Thyroid gland (tissue), 4 donors: ENCODE measurements around the gene KAZN. TPM values are rescaled to one million over a fixed set of nuclear protein-coding genes. Genes with fewer than 3 reads are reported as not detected.

Experiments used
- DNase-seq, 2 donors: peaks; one replicate each; pipeline ENCODE4 v3.0.0-alpha.2; 2019
- H3K27ac ChIP-seq, 3 donors: fragments of 200-600 bp; sonication (generic); 1 replicate in 2 of 3; 2 replicates in 1 of 3; pipeline ENCODE4 v1.5.1; 2016 to 2019; ENCODE audit warnings: mild to moderate bottlenecking in 1 of 3, moderate library complexity in 1 of 3
- H3K27me3 ChIP-seq: fragments of 200-600 bp; sonication (generic); one replicate; pipeline ENCODE4 v1.5.1; 2019
- H3K36me3 ChIP-seq, 2 donors: fragments of 200-600 bp; sonication (generic); one replicate each; pipeline ENCODE4 v1.5.1; 2016 to 2019
- H3K4me1 ChIP-seq, 2 donors: fragments of 200-600 bp; sonication (generic); one replicate each; pipeline ENCODE4 v1.5.1; 2017 to 2019
- H3K4me3 ChIP-seq, 3 donors: fragments of 200-600 bp; sonication (generic); replicated peaks in 1 of 3; 1 replicate in 2 of 3; 2 replicates in 1 of 3; pipeline ENCODE4 v1.5.1; 2016; ENCODE audit warnings: mild to moderate bottlenecking in 1 of 3
- H3K9me3 ChIP-seq: fragments of 200-600 bp; sonication (generic); one replicate; pipeline ENCODE4 v1.5.1; 2017
- CTCF ChIP-seq, 6 experiments: fragments of 200-600 bp in 3 of 6; fragments of 450-650 bp in 3 of 6; sonication (generic) in 3 of 6; IDR thresholded peaks; one replicate each; pipeline ENCODE4 v1.5.1; 2016 to 2019; ENCODE audit warnings: antibody characterized with exemption in 6 of 6, mild to moderate bottlenecking in 2 of 6, inconsistent platforms in 1 of 6, moderate library complexity in 1 of 6
- POLR2A ChIP-seq, 2 donors: fragments of 450-650 bp; IDR thresholded peaks; one replicate each; pipeline ENCODE4 v1.6.1; 2017; ENCODE audit warnings: antibody characterized with exemption in 2 of 2, mild to moderate bottlenecking in 2 of 2, moderate library complexity in 1 of 2
- WGBS, 2 donors: methylation state at CpG; one replicate each; pipeline ENCODE4 v1.1.5; 2017; 5-methylcytosine and 5-hydroxymethylcytosine counted together
- intact Hi-C: fragments of 100-400 bp; cut with DNase I; formaldehyde crosslinking; loops from one replicate; pipeline ENCODE4 v1.15.1; 2023
- total RNA-seq, 4 donors: library from RNA; depleted of rRNA; stranded (reverse); fragments of >200 nt; gene quantifications; one replicate each; pipeline ENCODE4 v1.2.3, GENCODE V29; 2016

Gene KAZN
- total RNA-seq, 4 donors from 2014 or later, result 14.8 to 28.6 (median 18.2) TPM

DNA sequence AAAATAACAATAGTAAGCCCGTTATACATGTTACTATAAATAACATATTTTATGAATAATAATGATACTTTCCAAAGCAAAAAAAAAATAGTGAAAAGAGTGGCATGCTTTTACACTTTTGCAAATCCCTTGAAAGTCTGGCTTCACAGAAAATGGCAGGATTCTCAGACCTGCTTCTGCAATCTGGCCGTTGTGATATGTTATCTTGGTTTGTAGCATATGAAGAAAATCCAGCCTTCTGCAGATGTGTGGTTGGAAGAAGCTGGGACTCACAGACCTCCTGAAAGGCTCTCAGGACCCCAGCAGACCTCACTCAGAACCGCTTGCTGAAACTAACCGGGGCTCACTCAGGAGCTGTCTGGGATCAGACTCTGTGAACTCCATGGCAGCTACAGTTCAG is 299.1 kb downstream of the KAZN start:
- 77 to 83% methylated on average over 4 of the region's 4 CpGs for WGBS, 2 donors
- Histone ChIP-seq H3K4me3 (no peak overlapping the region), H3K27me3 (no peaks in the 10 kb centered on the region), H3K4me1 (peaks cover 0 to 3% of the 10 kb centered on the region in 2 donors), H3K9me3 (no peaks in the 10 kb centered on the region), H3K36me3 (no peaks in the 10 kb centered on the region), H3K27ac (no peak overlapping the region)
- intact Hi-C loops, result no loop called here
- no peak for DNase-seq
- TF ChIP-seq CTCF (IDR thresholded peaks at IDR 0.05) (no peak), POLR2A (IDR thresholded peaks at IDR 0.05) (no peak)

GRCh38 chr1:14897997-14898645 is 299.6 kb downstream of the KAZN start:
- H3K9me3 ChIP-seq, result no peaks in the 10 kb centered on the region
- WGBS, 2 donors, result 90 to 92% methylated on average over 7 of the region's 7 CpGs
- intact Hi-C loops, result no loop called here
- H3K27me3 ChIP-seq, result no peaks in the 10 kb centered on the region
- peaks cover 0 to 3% of the 10 kb centered on the region in 2 donors for H3K4me1 ChIP-seq
- DNase-seq, result no peak
- TF ChIP-seq CTCF (IDR thresholded peaks at IDR 0.05) (no peak), POLR2A (IDR thresholded peaks at IDR 0.05) (no peak)
- H3K27ac ChIP-seq, result no peak overlapping the region
- no peaks in the 10 kb centered on the region for H3K36me3 ChIP-seq
- no peak overlapping the region for H3K4me3 ChIP-seq

DNA sequence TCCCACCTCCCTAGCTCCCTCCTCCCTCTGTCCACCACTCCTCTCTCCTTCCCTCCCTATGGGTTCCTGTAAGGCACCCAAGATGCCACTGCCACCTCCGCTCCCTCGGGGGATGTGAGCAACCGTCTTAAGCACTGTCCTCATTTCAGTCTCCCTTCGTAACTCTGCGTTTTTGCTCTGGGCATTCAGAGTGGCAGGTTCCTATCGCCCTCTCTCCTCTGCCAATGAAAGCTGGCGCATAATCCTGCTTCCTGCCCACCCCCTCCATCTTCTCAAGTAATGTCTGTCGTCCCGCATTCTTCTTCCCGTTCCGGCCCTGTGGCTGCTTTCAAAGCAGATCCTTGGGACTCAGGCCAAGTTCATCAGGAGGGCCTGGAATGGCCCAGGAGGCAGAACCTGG is 301.2 kb downstream of the KAZN start:
- DNase-seq, result peak; percentile 25 to 47
- Histone ChIP-seq H3K9me3 (no peaks in the 10 kb centered on the region), H3K36me3 (no peaks in the 10 kb centered on the region), H3K4me1 (peaks cover 0 to 3% of the 10 kb centered on the region in 2 donors), H3K4me3 (no peak overlapping the region), H3K27ac (no peak overlapping the region), H3K27me3 (no peaks in the 10 kb centered on the region)
- WGBS, 2 donors, result 41 to 45% methylated on average over 11 of the region's 11 CpGs
- intact Hi-C loops, result no loop called here
- TF ChIP-seq POLR2A (IDR thresholded peaks at IDR 0.05), result no peak
- TF ChIP-seq CTCF (IDR thresholded peaks at IDR 0.05), result no peak

GRCh38 chr1:14901371-14901954 is 303.0 kb downstream of the KAZN start:
- no peak for DNase-seq
- Histone ChIP-seq H3K9me3 (no peaks in the 10 kb centered on the region), H3K36me3 (no peaks in the 10 kb centered on the region), H3K27ac (no peak overlapping the region), H3K27me3 (no peaks in the 10 kb centered on the region), H3K4me1 (peaks cover 0 to 3% of the 10 kb centered on the region in 2 donors), H3K4me3 (no peak overlapping the region)
- TF ChIP-seq POLR2A (IDR thresholded peaks at IDR 0.05) (no peak), CTCF (IDR thresholded peaks at IDR 0.05) (no peak)
- intact Hi-C loops, result no loop called here
- WGBS, 2 donors, result 79 to 80% methylated on average over 8 of the region's 8 CpGs

DNA sequence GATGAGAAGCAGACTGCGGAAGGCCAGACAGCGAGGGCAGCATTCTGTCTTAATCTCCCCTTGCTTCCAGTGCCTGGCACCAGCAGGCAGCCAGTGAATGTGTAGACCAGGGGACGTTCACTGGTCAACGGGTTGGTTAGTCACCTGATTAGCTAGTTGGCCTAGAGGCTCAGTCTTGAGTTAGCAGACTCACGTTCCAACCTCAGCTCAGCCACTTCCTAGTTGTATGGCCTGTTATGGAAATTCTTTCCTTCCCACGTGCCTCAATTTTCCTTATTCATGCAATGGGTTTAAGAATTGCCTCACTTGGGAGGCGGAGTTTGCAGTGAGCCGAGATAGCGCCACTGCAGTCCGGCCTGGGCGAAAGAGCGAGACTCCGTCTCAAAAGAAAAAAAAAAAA is 305.4 kb downstream of the KAZN start:
- Histone ChIP-seq H3K4me1 (peaks cover 0 to 3% of the 10 kb centered on the region in 2 donors), H3K27ac (no peak overlapping the region), H3K9me3 (no peaks in the 10 kb centered on the region), H3K4me3 (no peak overlapping the region), H3K27me3 (no peaks in the 10 kb centered on the region), H3K36me3 (no peaks in the 10 kb centered on the region)
- intact Hi-C loops, result no loop called here
- 93 to 95% methylated on average over 13 of the region's 13 CpGs for WGBS, 2 donors
- no peak for TF ChIP-seq POLR2A (IDR thresholded peaks at IDR 0.05)
- no peak for TF ChIP-seq CTCF (IDR thresholded peaks at IDR 0.05)
- DNase-seq, result no peak
